Suprapubic skin (tissue), 4 donors: ENCODE measurements around the gene OR52E2. TPM values are rescaled to one million over a fixed set of nuclear protein-coding genes. Genes with fewer than 3 reads are reported as not detected.

Source experiments
- DNase-seq, 2 donors: peaks; one replicate each; pipeline ENCODE4 v3.0.0-alpha.2; 2019; ENCODE audit warnings: low spot score in 2 of 2
- H3K27ac ChIP-seq: fragments of 200-600 bp; sonication (generic); one replicate; pipeline ENCODE4 v1.5.1; 2019
- H3K27me3 ChIP-seq: fragments of 200-600 bp; sonication (generic); one replicate; pipeline ENCODE4 v1.5.1; 2019
- H3K36me3 ChIP-seq: fragments of 200-600 bp; sonication (generic); one replicate; pipeline ENCODE4 v1.5.1; 2019
- H3K4me1 ChIP-seq: fragments of 200-600 bp; sonication (generic); one replicate; pipeline ENCODE4 v1.5.1; 2019
- H3K4me3 ChIP-seq: fragments of 200-600 bp; sonication (generic); one replicate; pipeline ENCODE4 v1.5.1; 2019; ENCODE audit warnings: mild to moderate bottlenecking
- H3K9me3 ChIP-seq: fragments of 200-600 bp; sonication (generic); one replicate; pipeline ENCODE4 v1.5.1; 2019
- CTCF ChIP-seq, 2 donors: fragments of 200-600 bp in 1 of 2; fragments of 450-650 bp in 1 of 2; sonication (generic) in 1 of 2; IDR thresholded peaks; one replicate each; pipeline ENCODE4 v1.5.1; 2016 to 2019; ENCODE audit warnings: antibody characterized with exemption in 2 of 2, mild to moderate bottlenecking in 1 of 2, moderate library complexity in 1 of 2
- EP300 ChIP-seq: sonication (generic); formaldehyde crosslinking; IDR thresholded peaks from one replicate; pipeline ENCODE4 v1.6.1; 2017; ENCODE audit warnings: antibody characterized with exemption
- POLR2A ChIP-seq, 2 donors: fragments of 450-650 bp; IDR thresholded peaks; one replicate each; pipeline ENCODE4 v1.6.1; 2017; ENCODE audit warnings: antibody characterized with exemption in 2 of 2, mild to moderate bottlenecking in 2 of 2, moderate library complexity in 2 of 2
- POLR2AphosphoS5 ChIP-seq, 3 donors: sonication (generic); formaldehyde crosslinking; IDR thresholded peaks; one replicate each; pipeline ENCODE4 v1.6.1; 2017; ENCODE audit warnings: antibody characterized with exemption in 3 of 3
- WGBS: methylation state at CpG from one replicate; pipeline ENCODE4 v1.1.5; 2018; 5-methylcytosine and 5-hydroxymethylcytosine counted together
- total RNA-seq, 4 donors: library from RNA; depleted of rRNA; stranded (reverse); fragments of >200 nt; gene quantifications; one replicate each; pipeline ENCODE4 v1.1.0, GENCODE V29; 2016

The OR52E2 gene
- total RNA-seq, 4 donors from 2014 or later, result not detected

- no peaks in the 10 kb centered on the region for H3K4me1 ChIP-seq
- no peak overlapping the region for H3K4me3 ChIP-seq
- H3K36me3 ChIP-seq, result no peaks in the 10 kb centered on the region
- peaks cover 23% of the 10 kb centered on the region for H3K9me3 ChIP-seq
- no peaks in the 10 kb centered on the region for H3K27me3 ChIP-seq
- TF ChIP-seq CTCF (IDR thresholded peaks at IDR 0.05) (no peak), POLR2AphosphoS5 (IDR thresholded peaks at IDR 0.05) (no peak), POLR2A (IDR thresholded peaks at IDR 0.05) (no peak), EP300 (no peak)
- WGBS, result 100% methylated on average over 1 of the region's 2 CpGs
- no peak for DNase-seq
- H3K27ac ChIP-seq, result no peak overlapping the region
Observed at GRCh38 chr11:5021996-5022395, 37.4 kb downstream of the OR52E2 start.

GRCh38 chr11:5013012-5013411, 46.4 kb downstream of the OR52E2 start:
- TF ChIP-seq EP300 (no peak), CTCF (IDR thresholded peaks at IDR 0.05) (no peak), POLR2A (IDR thresholded peaks at IDR 0.05) (no peak), POLR2AphosphoS5 (IDR thresholded peaks at IDR 0.05) (no peak)
- no peaks in the 10 kb centered on the region for H3K36me3 ChIP-seq
- H3K27ac ChIP-seq, result no peak overlapping the region
- H3K27me3 ChIP-seq, result no peaks in the 10 kb centered on the region
- 87% methylated on average over 1 of the region's 1 CpG for WGBS
- no peaks in the 10 kb centered on the region for H3K9me3 ChIP-seq
- no peak overlapping the region for H3K4me3 ChIP-seq
- H3K4me1 ChIP-seq, result no peaks in the 10 kb centered on the region
- no peak for DNase-seq

GRCh38 chr11:5011254-5011653, 48.2 kb downstream of the OR52E2 start:
- no peaks in the 10 kb centered on the region for H3K4me1 ChIP-seq
- no peaks in the 10 kb centered on the region for H3K36me3 ChIP-seq
- no peak overlapping the region for H3K4me3 ChIP-seq
- H3K9me3 ChIP-seq, result no peaks in the 10 kb centered on the region
- no peak overlapping the region for H3K27ac ChIP-seq
- TF ChIP-seq EP300 (no peak), POLR2A (IDR thresholded peaks at IDR 0.05) (no peak), CTCF (IDR thresholded peaks at IDR 0.05) (no peak)
- no peaks in the 10 kb centered on the region for H3K27me3 ChIP-seq
- 77% methylated on average over 8 of the region's 8 CpGs for WGBS
- DNase-seq, result no peak

Other genes starting within 250 kb of the OR52E2 start
- not detected for gene OR51F2, start 238.3 kb downstream of the OR52E2 start, total RNA-seq
- gene OR51S1, start 210.4 kb downstream of the OR52E2 start, total RNA-seq, result not detected
- not detected for gene OR51T1, start 177.7 kb downstream of the OR52E2 start, total RNA-seq
- not detected for gene OR51A7, start 155.8 kb downstream of the OR52E2 start, total RNA-seq
- gene OR51G2, start 140.3 kb downstream of the OR52E2 start, total RNA-seq, result not detected
- not detected for gene OR51G1, start 135.3 kb downstream of the OR52E2 start, total RNA-seq
- not detected for gene OR51A4, start 112.0 kb downstream of the OR52E2 start, total RNA-seq
- not detected for gene OR51A2, start 103.9 kb downstream of the OR52E2 start, total RNA-seq
- gene OR51L1, start 64.8 kb downstream of the OR52E2 start, total RNA-seq, result not detected
- not detected for gene OR52J3, start 13.1 kb downstream of the OR52E2 start, total RNA-seq
- not detected for gene OR52E1, start 9.9 kb upstream of the OR52E2 start, total RNA-seq
- gene OR52A5, start 78.7 kb upstream of the OR52E2 start, total RNA-seq, result not detected
- not detected for gene OR52A1, start 95.1 kb upstream of the OR52E2 start, total RNA-seq
- not detected for gene OR51V1, start 141.1 kb upstream of the OR52E2 start, total RNA-seq
- gene HBB, start 167.4 kb upstream of the OR52E2 start, total RNA-seq, result 10 to 100 TPM in 2 of 4 donors, 1 to 10 TPM in 2; 3.7 to 45.8 (median 15.2) TPM
- gene HBD, start 174.9 kb upstream of the OR52E2 start, total RNA-seq, result not detected
- not detected for gene HBG1, start 190.2 kb upstream of the OR52E2 start, total RNA-seq
- gene HBG2, start 195.2 kb upstream of the OR52E2 start, total RNA-seq, result not detected
- gene HBE1, start 210.3 kb upstream of the OR52E2 start, total RNA-seq, result 1 to 10 TPM in 1 of 4 donors, not detected in 3; 1.9 TPM
- gene OR51B4, start 242.3 kb upstream of the OR52E2 start, total RNA-seq, result not detected